IMR-90 (cell line): Measurements from ENCODE around the gene FAM53B. TPM values are rescaled to one million over a fixed set of nuclear protein-coding genes. Genes with fewer than 3 reads are reported as not detected.

Experiments
- ATAC-seq: fragments of 200-7000 bp; cut with Tn5 transposase; 2 replicates; pipeline ENCODE4 v1.9.1; 2020; ENCODE audit warnings: low read depth, mild to moderate bottlenecking, moderate library complexity
- BruUV-seq: library from RNA; stranded (reverse); fragments of 400-500 nt; replicated peaks from 2 replicates; lab custom pipeline; 2021; lab: Mats Ljungman, UMichigan
- CTCF ChIA-PET: fragments of 300-600 bp; formaldehyde crosslinking; extraction: SDS; loops from one replicate; lab custom pipeline; 2021; ENCODE audit warnings: antibody characterized with exemption; lab: Yijun Ruan, JAX
- POLR2A ChIA-PET: fragments of 300-600 bp; sonication (Branson Sonifier 250); formaldehyde crosslinking; loops from one replicate; lab custom pipeline; 2022; ENCODE audit warnings: antibody characterized with exemption; ENCODE audit not compliant: unreplicated experiment; lab: Charles Lee
- DNase-seq: peaks from one replicate; pipeline ENCODE4 v3.0.0; 2013
- H2AFZ ChIP-seq: replicated peaks from 2 replicates; pipeline ENCODE3; 2013; ENCODE audit warnings: low read length, mild to moderate bottlenecking; ENCODE audit not compliant: poor library complexity
- H2AK5ac ChIP-seq: 2 replicates; pipeline ENCODE4 v1.6.1; 2013; ENCODE audit warnings: low read depth, low read length, inconsistent platforms
- H2AK9ac ChIP-seq: replicated peaks from 2 replicates; pipeline ENCODE3; 2013; ENCODE audit warnings: mild to moderate bottlenecking, low read depth, low read length, moderate library complexity; ENCODE audit not compliant: poor library complexity
- H2BK120ac ChIP-seq: 2 replicates; pipeline ENCODE4 v1.6.1; 2013; ENCODE audit warnings: low read depth, low read length, inconsistent platforms
- H2BK15ac ChIP-seq: 3 replicates; pipeline ENCODE4 v1.6.1; 2013; ENCODE audit warnings: low read depth, low read length, inconsistent platforms
- H2BK20ac ChIP-seq: 2 replicates; pipeline ENCODE4 v1.6.1; 2013; ENCODE audit warnings: low read depth, mild to moderate bottlenecking, inconsistent platforms, low read length, moderate library complexity
- H2BK5ac ChIP-seq: 2 replicates; pipeline ENCODE4 v1.6.1; 2013; ENCODE audit warnings: mild to moderate bottlenecking, low read depth, low read length, inconsistent platforms; ENCODE audit not compliant: poor library complexity, severe bottlenecking
- H3K14ac ChIP-seq: replicated peaks from 2 replicates; pipeline ENCODE4 v1.6.1; 2013; ENCODE audit warnings: low read depth, low read length, inconsistent platforms
- H3K18ac ChIP-seq: 2 replicates; pipeline ENCODE4 v1.6.1; 2013; ENCODE audit warnings: low read depth, low read length, control low read depth
- H3K23ac ChIP-seq: 2 replicates; pipeline ENCODE4 v1.6.1; 2013; ENCODE audit warnings: low read depth, low read length, inconsistent platforms
- H3K27ac ChIP-seq: 2 replicates; pipeline ENCODE4 v1.5.1; 2013; ENCODE audit warnings: mild to moderate bottlenecking, control low read depth, low read length; ENCODE audit not compliant: insufficient read depth
- H3K27me3 ChIP-seq: 2 replicates; pipeline ENCODE4 v1.6.1; 2013; ENCODE audit warnings: low read length; ENCODE audit not compliant: control insufficient read depth, insufficient read depth
- H3K36me3 ChIP-seq: 2 replicates; pipeline ENCODE4 v1.6.1; 2013; ENCODE audit warnings: low read length, mixed read lengths; ENCODE audit not compliant: control insufficient read depth, insufficient read depth
- H3K4ac ChIP-seq: 2 replicates; pipeline ENCODE4 v1.6.1; 2013; ENCODE audit warnings: low read depth, low read length, inconsistent platforms
- H3K4me1 ChIP-seq: 2 replicates; pipeline ENCODE4 v1.6.1; 2013; ENCODE audit warnings: low read length, mixed read lengths; ENCODE audit not compliant: control insufficient read depth, insufficient read depth
- H3K4me2 ChIP-seq: 2 replicates; pipeline ENCODE4 v1.6.1; 2013; ENCODE audit warnings: low read depth, mild to moderate bottlenecking, control low read depth, low read length, moderate library complexity
- H3K4me3 ChIP-seq: 2 replicates; pipeline ENCODE4 v1.5.1; 2013; ENCODE audit warnings: low read depth, mild to moderate bottlenecking, control low read depth, low read length, moderate library complexity; ENCODE audit not compliant: insufficient read depth
- H3K56ac ChIP-seq: 2 replicates; pipeline ENCODE4 v1.6.1; 2013; ENCODE audit warnings: low read length, inconsistent platforms; ENCODE audit not compliant: insufficient read depth; ENCODE audit errors: extremely low read depth
- H3K79me1 ChIP-seq, 2 experiments: 2 replicates each; pipeline ENCODE4 v1.6.1; 2013; ENCODE audit warnings: low read length in 2 of 2, inconsistent platforms in 1 of 2, low read depth in 1 of 2
- H3K9ac ChIP-seq: 2 replicates; pipeline ENCODE4 v1.6.1; 2013; ENCODE audit warnings: low read depth, low read length, control low read depth
- H3K9me1 ChIP-seq: 2 replicates; pipeline ENCODE4 v1.6.1; 2013; ENCODE audit warnings: low read length, inconsistent platforms; ENCODE audit not compliant: insufficient read depth
- H3K9me3 ChIP-seq: 2 replicates; pipeline ENCODE4 v1.6.1; 2013; ENCODE audit warnings: low read length; ENCODE audit not compliant: control insufficient read depth, insufficient read depth
- H4K20me1 ChIP-seq: 2 replicates; pipeline ENCODE4 v1.6.1; 2013; ENCODE audit warnings: low read length, inconsistent platforms; ENCODE audit not compliant: insufficient read depth
- H4K5ac ChIP-seq: 2 replicates; pipeline ENCODE4 v1.6.1; 2013; ENCODE audit warnings: mild to moderate bottlenecking, low read depth, low read length, control low read depth
- H4K8ac ChIP-seq, 2 experiments: 2 replicates each; pipeline ENCODE4 v1.6.1; 2013; ENCODE audit warnings: low read depth in 2 of 2, low read length in 2 of 2, control low read depth in 1 of 2, inconsistent platforms in 1 of 2
- H4K91ac ChIP-seq: 2 replicates; pipeline ENCODE4 v1.6.1; 2013; ENCODE audit warnings: low read depth, low read length, inconsistent platforms; ENCODE audit not compliant: insufficient read depth
- BHLHE40 ChIP-seq: fragments of 150-350 bp; IDR thresholded peaks from 2 replicates; pipeline ENCODE4 v1.6.1; 2016; ENCODE audit warnings: mild to moderate bottlenecking, low read depth, low read length
- CEBPB ChIP-seq: IDR thresholded peaks from 2 replicates; pipeline ENCODE4 v1.6.1; 2012; ENCODE audit warnings: low read depth, low read length, improper control_type of control experiment
- CHD1 ChIP-seq: IDR thresholded peaks from 2 replicates; pipeline ENCODE4 v1.6.1; 2012; ENCODE audit warnings: low read depth, low read length, improper control_type of control experiment
- CTCF ChIP-seq: conservative IDR thresholded peaks from 2 replicates; pipeline ENCODE4 v1.5.1; 2012; ENCODE audit warnings: mild to moderate bottlenecking, low read depth, low read length, improper control_type of control experiment
- MAFK ChIP-seq: IDR thresholded peaks from 2 replicates; pipeline ENCODE4 v1.6.1; 2012; ENCODE audit warnings: low read depth, low read length, improper control_type of control experiment
- MAZ ChIP-seq: IDR thresholded peaks from 2 replicates; pipeline ENCODE4 v1.6.1; 2012; ENCODE audit warnings: low read depth, mild to moderate bottlenecking, low read length, improper control_type of control experiment, moderate library complexity, borderline replicate concordance
- MXI1 ChIP-seq: IDR thresholded peaks from 2 replicates; pipeline ENCODE4 v1.6.1; 2012; ENCODE audit warnings: low read depth, mild to moderate bottlenecking, low read length, moderate library complexity, borderline replicate concordance
- RAD21 ChIP-seq: IDR thresholded peaks from 2 replicates; pipeline ENCODE4 v1.6.1; 2012; ENCODE audit warnings: low read length, improper control_type of control experiment
- RFX5 ChIP-seq: IDR thresholded peaks from 2 replicates; pipeline ENCODE4 v1.8.0; 2012; ENCODE audit warnings: low read depth, mild to moderate bottlenecking, low read length, moderate library complexity
- SMC3 ChIP-seq: fragments of 150-350 bp; IDR thresholded peaks from 2 replicates; pipeline ENCODE4 v1.6.1; 2016; ENCODE audit warnings: low read depth, mild to moderate bottlenecking, antibody characterized with exemption, low read length, moderate library complexity
- USF2 ChIP-seq: fragments of 150-350 bp; IDR thresholded peaks from 2 replicates; pipeline ENCODE4 v1.6.1; 2017; ENCODE audit warnings: mild to moderate bottlenecking, antibody characterized with exemption, low read length, low read depth
- WGBS, 2 experiments: methylation state at CpG; one replicate each; pipeline versions ENCODE4 v1.1.5 to v1.1.7; 2013; ENCODE audit warnings: missing lambda C conversion rate in 2 of 2; ENCODE audit not compliant: insufficient read length in 1 of 2; ENCODE audit errors: extremely low coverage in 2 of 2; 5-methylcytosine and 5-hydroxymethylcytosine counted together
- dilution Hi-C: fragments of 300-500 bp; cut with HindIII; formaldehyde crosslinking; loops from one replicate; pipeline ENCODE4 v1.14.3; 2018; ENCODE audit warnings: low sequenced_read_pairs; ENCODE audit not compliant: unreplicated experiment
- in situ Hi-C: fragments of 300-500 bp; cut with MboI; formaldehyde crosslinking; loops from 3 replicates; pipeline ENCODE4 v1.14.3; 2019; ENCODE audit warnings: low sequenced_read_pairs, inconsistent platforms, mixed read lengths
- intact Hi-C: fragments of 100-400 bp; cut with micrococcal nuclease; formaldehyde crosslinking; loops from 2 replicates; pipeline ENCODE4 v1.10.0; 2022
- polyA plus RNA-seq, 3 experiments: library from polyadenylated mRNA; depleted of rRNA; stranded (reverse); fragments of >200 nt; gene quantifications; 2 replicates each; pipeline ENCODE4 v1.2.3, GENCODE V29; 2012; ENCODE audit warnings: low replicate concordance in 1 of 3
- total RNA-seq: library from RNA; depleted of rRNA; stranded (reverse); fragments of >200 nt; gene quantifications from 2 replicates; pipeline ENCODE4 v1.2.3, GENCODE V29; 2012
- TF ChIP-seq, protein P1 (sequence below): fragments of 150-350 bp; IDR thresholded peaks from 2 replicates; pipeline ENCODE4 v1.6.1; 2016; ENCODE audit warnings: low read depth, mild to moderate bottlenecking, low read length, moderate library complexity, borderline replicate concordance

FAM53B gene
- total and polyA plus RNA-seq, 2 of the 4 experiments (the other 2 are of a cell fraction) = 3.8 to 5.7 TPM

GRCh38 chr10:124663228-124663627 lies 81.0 kb downstream of the FAM53B start:
- in situ Hi-C loops = no loop called here
- TF ChIP-seq MAZ (no peak), RAD21 (no peak), CEBPB (no peak), CHD1 (no peak), MAFK (no peak), RFX5 (no peak), SMC3 (no peak), BHLHE40 (no peak), MXI1 (no peak), USF2 (no peak), CTCF (no peak)
- TF ChIP-seq, protein P1, sequence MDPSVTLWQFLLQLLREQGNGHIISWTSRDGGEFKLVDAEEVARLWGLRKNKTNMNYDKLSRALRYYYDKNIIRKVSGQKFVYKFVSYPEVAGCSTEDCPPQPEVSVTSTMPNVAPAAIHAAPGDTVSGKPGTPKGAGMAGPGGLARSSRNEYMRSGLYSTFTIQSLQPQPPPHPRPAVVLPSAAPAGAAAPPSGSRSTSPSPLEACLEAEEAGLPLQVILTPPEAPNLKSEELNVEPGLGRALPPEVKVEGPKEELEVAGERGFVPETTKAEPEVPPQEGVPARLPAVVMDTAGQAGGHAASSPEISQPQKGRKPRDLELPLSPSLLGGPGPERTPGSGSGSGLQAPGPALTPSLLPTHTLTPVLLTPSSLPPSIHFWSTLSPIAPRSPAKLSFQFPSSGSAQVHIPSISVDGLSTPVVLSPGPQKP = no peak
- Histone ChIP-seq H2AK5ac (no peak overlapping the region), H3K4me3 (no peak overlapping the region), H2AK9ac (no peak overlapping the region), H2BK5ac (no peak overlapping the region), H3K23ac (no peak overlapping the region), H2AFZ (no peak overlapping the region), H3K79me1 (peaks cover 0 to 12% of the 10 kb centered on the region in 2 experiments; a peak in 3 of 4 replicates), H3K4me1 (peaks cover 7% of the 10 kb centered on the region; the same call in 1 of the 2 replicates), H3K9me3 (no peaks in the 10 kb centered on the region), H2BK15ac (no peak overlapping the region), H4K91ac (no peak overlapping the region), H2BK120ac (no peak overlapping the region), H3K14ac (no peak overlapping the region), H3K9me1 (peaks cover 23% of the 10 kb centered on the region), H4K20me1 (peaks cover 19% of the 10 kb centered on the region), H3K4me2 (no peak overlapping the region), H3K56ac (no peak overlapping the region), H4K8ac (no peak overlapping the region), H3K27me3 (no peaks in the 10 kb centered on the region), H3K4ac (no peak overlapping the region), H3K18ac (no peak overlapping the region), H3K36me3 (peaks cover 3% of the 10 kb centered on the region), H3K9ac (no peak overlapping the region), H2BK20ac (no peak overlapping the region), H3K27ac (no peak overlapping the region), H4K5ac (no peak overlapping the region)
- intact Hi-C loops = no loop called here
- CTCF ChIA-PET = interaction anchor here (0.6 kb wide), 1 partner anchor 24 kb away, joined by 3 read pairs; no protein-coding TSS in a partner anchor
- POLR2A ChIA-PET = no interaction called here
- ATAC-seq = no peak
- no TSS peak for BruUV-seq
- dilution Hi-C loops = no loop called here
- DNase-seq = no peak
- WGBS, 2 experiments = no CpG with 5 or more reads among the region's 8 CpGs
